ENCODE measurements around the gene HSPA9. TPM values are rescaled to one million over a fixed set of nuclear protein-coding genes. Genes with fewer than 3 reads are reported as not detected.

Gene HSPA9
- total and polyA plus RNA-seq, 2 of the 13 experiments (the other 11 are each of a cell fraction or from before 2014, with no cell fraction given) = 165 to 478 TPM

DNA sequence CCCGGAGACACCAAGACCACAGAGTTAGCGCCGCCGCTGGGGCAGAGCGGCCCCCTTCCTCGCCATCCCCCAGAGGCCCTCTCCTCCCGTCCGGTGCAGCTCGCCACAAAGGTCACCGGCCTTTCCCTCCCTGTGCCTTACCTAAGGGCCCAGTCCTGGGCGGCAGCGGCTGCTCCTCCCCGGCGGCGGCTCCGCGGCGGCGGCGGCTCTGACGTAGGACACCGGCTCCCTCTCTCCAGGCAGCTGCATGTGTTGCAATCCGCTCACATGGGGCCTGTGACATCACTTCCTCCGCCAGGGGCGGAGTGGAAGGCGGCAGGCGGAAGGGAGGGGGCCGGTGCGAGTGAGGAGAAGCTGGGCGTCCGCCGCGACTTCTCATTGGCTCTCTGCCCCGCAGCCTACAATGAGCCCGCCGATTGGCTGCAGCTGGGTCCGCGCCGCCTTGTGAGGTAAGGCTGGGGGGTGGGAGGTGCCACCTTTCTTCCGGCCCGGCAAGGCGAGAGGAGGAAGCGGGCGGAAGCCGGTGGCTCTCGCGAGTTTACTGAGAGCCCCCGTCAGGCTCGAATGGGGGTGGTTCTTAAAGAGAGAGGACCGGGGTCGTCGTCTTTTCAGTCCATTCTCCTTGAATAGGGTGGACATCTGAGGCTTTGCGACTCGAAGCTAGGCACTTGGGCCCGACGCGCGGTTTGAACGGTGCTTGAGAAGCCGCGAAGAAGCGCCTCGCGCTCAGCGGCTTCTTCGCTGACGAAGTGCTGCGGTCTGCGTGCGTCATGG lies 32.1 kb downstream of the HSPA9 start, which contains the start of gene ETF1 (continued):
- TF ChIP-seq AKNA (CRISPR knock-in tag; IDR thresholded peaks at IDR 0.05; ENCODE audit: borderline replicate concordance) (no peak), MXD4 (CRISPR knock-in tag; IDR thresholded peaks at IDR 0.05) (peak; percentile 92), SOX6 (IDR thresholded peaks at IDR 0.05) (no peak), SOX6 (CRISPR knock-in tag; IDR thresholded peaks at IDR 0.05) (peak; percentile 67; the same call in 1 of the 2 replicates), TBP (CRISPR knock-in tag; IDR thresholded peaks at IDR 0.05) (no peak), ZNF17 (CRISPR knock-in tag; IDR thresholded peaks at IDR 0.05) (no peak), ZBED4 (CRISPR knock-in tag; IDR thresholded peaks at IDR 0.05; ENCODE audit: borderline replicate concordance) (peak; percentile 11; the same call in 1 of the 2 replicates), ISX (CRISPR knock-in tag; conservative IDR thresholded peaks at IDR 0.05) (0 out of 2 replicates have a peak, but pooled peaks have one; percentile 39), KLF16 (CRISPR knock-in tag; IDR thresholded peaks at IDR 0.05) (peak in 1 of 2 experiments; percentile 84; a peak in 2 of 4 replicates), ZNF703 (CRISPR knock-in tag; IDR thresholded peaks at IDR 0.05; ENCODE audit: borderline replicate concordance) (no peak), ZNF737 (CRISPR knock-in tag; IDR thresholded peaks at IDR 0.05; ENCODE audit: borderline replicate concordance) (no peak), ETV5 (CRISPR knock-in tag; IDR thresholded peaks at IDR 0.05; ENCODE audit: borderline replicate concordance) (peak; percentile 88; the same call in 1 of the 2 replicates), BRD4 (CRISPR knock-in tag; IDR thresholded peaks at IDR 0.05) (peak; percentile 25; the same call in 1 of the 2 replicates), ZNF33B (CRISPR knock-in tag; IDR thresholded peaks at IDR 0.05) (no peak; the same call in 1 of the 2 replicates), ZMYM3 (CRISPR knock-in tag; IDR thresholded peaks at IDR 0.05) (0 out of 2 replicates have a peak, but pooled peaks have one; percentile 19), U2AF1 (optimal IDR thresholded peaks at IDR 0.05; ENCODE audit: low read depth, low read length) (no peak), ZFY (CRISPR knock-in tag; IDR thresholded peaks at IDR 0.05) (peak; percentile 93), PHF8 (CRISPR knock-in tag; IDR thresholded peaks at IDR 0.05) (peak; percentile 84), SAP130 (CRISPR knock-in tag; IDR thresholded peaks at IDR 0.05; ENCODE audit: low read depth) (peak; percentile 97), ZNF567 (CRISPR knock-in tag; IDR thresholded peaks at IDR 0.05; ENCODE audit: borderline replicate concordance) (no peak)
- TF ChIP-seq, protein P1, sequence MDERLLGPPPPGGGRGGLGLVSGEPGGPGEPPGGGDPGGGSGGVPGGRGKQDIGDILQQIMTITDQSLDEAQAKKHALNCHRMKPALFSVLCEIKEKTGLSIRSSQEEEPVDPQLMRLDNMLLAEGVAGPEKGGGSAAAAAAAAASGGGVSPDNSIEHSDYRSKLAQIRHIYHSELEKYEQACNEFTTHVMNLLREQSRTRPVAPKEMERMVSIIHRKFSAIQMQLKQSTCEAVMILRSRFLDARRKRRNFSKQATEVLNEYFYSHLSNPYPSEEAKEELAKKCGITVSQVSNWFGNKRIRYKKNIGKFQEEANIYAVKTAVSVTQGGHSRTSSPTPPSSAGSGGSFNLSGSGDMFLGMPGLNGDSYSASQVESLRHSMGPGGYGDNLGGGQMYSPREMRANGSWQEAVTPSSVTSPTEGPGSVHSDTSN (CRISPR knock-in tag; IDR thresholded peaks at IDR 0.05) = no peak
